IMR-90 (cell line): ENCODE results near the gene SLC9B2. TPM values are rescaled to one million over a fixed set of nuclear protein-coding genes. Genes with fewer than 3 reads are reported as not detected.

Experiments
- ATAC-seq: fragments of 200-7000 bp; cut with Tn5 transposase; 2 replicates; pipeline ENCODE4 v1.9.1; 2020; ENCODE audit warnings: low read depth, mild to moderate bottlenecking, moderate library complexity
- BruUV-seq: library from RNA; stranded (reverse); fragments of 400-500 nt; replicated peaks from 2 replicates; lab custom pipeline; 2021; lab: Mats Ljungman, UMichigan
- CTCF ChIA-PET: fragments of 300-600 bp; formaldehyde crosslinking; extraction: SDS; loops from one replicate; lab custom pipeline; 2021; ENCODE audit warnings: antibody characterized with exemption; lab: Yijun Ruan, JAX
- POLR2A ChIA-PET: fragments of 300-600 bp; sonication (Branson Sonifier 250); formaldehyde crosslinking; loops from one replicate; lab custom pipeline; 2022; ENCODE audit warnings: antibody characterized with exemption; ENCODE audit not compliant: unreplicated experiment; lab: Charles Lee
- DNase-seq: peaks from one replicate; pipeline ENCODE4 v3.0.0; 2013
- H2AFZ ChIP-seq: replicated peaks from 2 replicates; pipeline ENCODE3; 2013; ENCODE audit warnings: low read length, mild to moderate bottlenecking; ENCODE audit not compliant: poor library complexity
- H2AK5ac ChIP-seq: 2 replicates; pipeline ENCODE4 v1.6.1; 2013; ENCODE audit warnings: low read depth, low read length, inconsistent platforms
- H2AK9ac ChIP-seq: replicated peaks from 2 replicates; pipeline ENCODE3; 2013; ENCODE audit warnings: mild to moderate bottlenecking, low read depth, low read length, moderate library complexity; ENCODE audit not compliant: poor library complexity
- H2BK120ac ChIP-seq: 2 replicates; pipeline ENCODE4 v1.6.1; 2013; ENCODE audit warnings: low read depth, low read length, inconsistent platforms
- H2BK15ac ChIP-seq: 3 replicates; pipeline ENCODE4 v1.6.1; 2013; ENCODE audit warnings: low read depth, low read length, inconsistent platforms
- H2BK20ac ChIP-seq: 2 replicates; pipeline ENCODE4 v1.6.1; 2013; ENCODE audit warnings: low read depth, mild to moderate bottlenecking, inconsistent platforms, low read length, moderate library complexity
- H2BK5ac ChIP-seq: 2 replicates; pipeline ENCODE4 v1.6.1; 2013; ENCODE audit warnings: mild to moderate bottlenecking, low read depth, low read length, inconsistent platforms; ENCODE audit not compliant: poor library complexity, severe bottlenecking
- H3K14ac ChIP-seq: replicated peaks from 2 replicates; pipeline ENCODE4 v1.6.1; 2013; ENCODE audit warnings: low read depth, low read length, inconsistent platforms
- H3K18ac ChIP-seq: 2 replicates; pipeline ENCODE4 v1.6.1; 2013; ENCODE audit warnings: low read depth, low read length, control low read depth
- H3K23ac ChIP-seq: 2 replicates; pipeline ENCODE4 v1.6.1; 2013; ENCODE audit warnings: low read depth, low read length, inconsistent platforms
- H3K27ac ChIP-seq: 2 replicates; pipeline ENCODE4 v1.5.1; 2013; ENCODE audit warnings: mild to moderate bottlenecking, control low read depth, low read length; ENCODE audit not compliant: insufficient read depth
- H3K27me3 ChIP-seq: 2 replicates; pipeline ENCODE4 v1.6.1; 2013; ENCODE audit warnings: low read length; ENCODE audit not compliant: control insufficient read depth, insufficient read depth
- H3K36me3 ChIP-seq: 2 replicates; pipeline ENCODE4 v1.6.1; 2013; ENCODE audit warnings: low read length, mixed read lengths; ENCODE audit not compliant: control insufficient read depth, insufficient read depth
- H3K4ac ChIP-seq: 2 replicates; pipeline ENCODE4 v1.6.1; 2013; ENCODE audit warnings: low read depth, low read length, inconsistent platforms
- H3K4me1 ChIP-seq: 2 replicates; pipeline ENCODE4 v1.6.1; 2013; ENCODE audit warnings: low read length, mixed read lengths; ENCODE audit not compliant: control insufficient read depth, insufficient read depth
- H3K4me2 ChIP-seq: 2 replicates; pipeline ENCODE4 v1.6.1; 2013; ENCODE audit warnings: low read depth, mild to moderate bottlenecking, control low read depth, low read length, moderate library complexity
- H3K4me3 ChIP-seq: 2 replicates; pipeline ENCODE4 v1.5.1; 2013; ENCODE audit warnings: low read depth, mild to moderate bottlenecking, control low read depth, low read length, moderate library complexity; ENCODE audit not compliant: insufficient read depth
- H3K56ac ChIP-seq: 2 replicates; pipeline ENCODE4 v1.6.1; 2013; ENCODE audit warnings: low read length, inconsistent platforms; ENCODE audit not compliant: insufficient read depth; ENCODE audit errors: extremely low read depth
- H3K79me1 ChIP-seq, 2 experiments: 2 replicates each; pipeline ENCODE4 v1.6.1; 2013; ENCODE audit warnings: low read length in 2 of 2, inconsistent platforms in 1 of 2, low read depth in 1 of 2
- H3K9ac ChIP-seq: 2 replicates; pipeline ENCODE4 v1.6.1; 2013; ENCODE audit warnings: low read depth, low read length, control low read depth
- H3K9me1 ChIP-seq: 2 replicates; pipeline ENCODE4 v1.6.1; 2013; ENCODE audit warnings: low read length, inconsistent platforms; ENCODE audit not compliant: insufficient read depth
- H3K9me3 ChIP-seq: 2 replicates; pipeline ENCODE4 v1.6.1; 2013; ENCODE audit warnings: low read length; ENCODE audit not compliant: control insufficient read depth, insufficient read depth
- H4K20me1 ChIP-seq: 2 replicates; pipeline ENCODE4 v1.6.1; 2013; ENCODE audit warnings: low read length, inconsistent platforms; ENCODE audit not compliant: insufficient read depth
- H4K5ac ChIP-seq: 2 replicates; pipeline ENCODE4 v1.6.1; 2013; ENCODE audit warnings: mild to moderate bottlenecking, low read depth, low read length, control low read depth
- H4K8ac ChIP-seq, 2 experiments: 2 replicates each; pipeline ENCODE4 v1.6.1; 2013; ENCODE audit warnings: low read depth in 2 of 2, low read length in 2 of 2, control low read depth in 1 of 2, inconsistent platforms in 1 of 2
- H4K91ac ChIP-seq: 2 replicates; pipeline ENCODE4 v1.6.1; 2013; ENCODE audit warnings: low read depth, low read length, inconsistent platforms; ENCODE audit not compliant: insufficient read depth
- CHD1 ChIP-seq: IDR thresholded peaks from 2 replicates; pipeline ENCODE4 v1.6.1; 2012; ENCODE audit warnings: low read depth, low read length, improper control_type of control experiment
- MAZ ChIP-seq: IDR thresholded peaks from 2 replicates; pipeline ENCODE4 v1.6.1; 2012; ENCODE audit warnings: low read depth, mild to moderate bottlenecking, low read length, improper control_type of control experiment, moderate library complexity, borderline replicate concordance
- MXI1 ChIP-seq: IDR thresholded peaks from 2 replicates; pipeline ENCODE4 v1.6.1; 2012; ENCODE audit warnings: low read depth, mild to moderate bottlenecking, low read length, moderate library complexity, borderline replicate concordance
- NFE2L2 ChIP-seq: fragments of 150-350 bp; IDR thresholded peaks from 2 replicates; pipeline ENCODE4 v1.6.1; 2016; ENCODE audit warnings: low read depth, mild to moderate bottlenecking, low read length
- RCOR1 ChIP-seq: IDR thresholded peaks from 2 replicates; pipeline ENCODE4 v1.6.1; 2012; ENCODE audit warnings: mild to moderate bottlenecking, low read length, improper control_type of control experiment; ENCODE audit not compliant: insufficient replicate concordance
- WGBS, 2 experiments: methylation state at CpG; one replicate each; pipeline versions ENCODE4 v1.1.5 to v1.1.7; 2013; ENCODE audit warnings: missing lambda C conversion rate in 2 of 2; ENCODE audit not compliant: insufficient read length in 1 of 2; ENCODE audit errors: extremely low coverage in 2 of 2; 5-methylcytosine and 5-hydroxymethylcytosine counted together
- dilution Hi-C: fragments of 300-500 bp; cut with HindIII; formaldehyde crosslinking; loops from one replicate; pipeline ENCODE4 v1.14.3; 2018; ENCODE audit warnings: low sequenced_read_pairs; ENCODE audit not compliant: unreplicated experiment
- in situ Hi-C: fragments of 300-500 bp; cut with MboI; formaldehyde crosslinking; loops from 3 replicates; pipeline ENCODE4 v1.14.3; 2019; ENCODE audit warnings: low sequenced_read_pairs, inconsistent platforms, mixed read lengths
- intact Hi-C: fragments of 100-400 bp; cut with micrococcal nuclease; formaldehyde crosslinking; loops from 2 replicates; pipeline ENCODE4 v1.10.0; 2022
- polyA plus RNA-seq, 3 experiments: library from polyadenylated mRNA; depleted of rRNA; stranded (reverse); fragments of >200 nt; gene quantifications; 2 replicates each; pipeline ENCODE4 v1.2.3, GENCODE V29; 2012; ENCODE audit warnings: low replicate concordance in 1 of 3
- total RNA-seq: library from RNA; depleted of rRNA; stranded (reverse); fragments of >200 nt; gene quantifications from 2 replicates; pipeline ENCODE4 v1.2.3, GENCODE V29; 2012
- TF ChIP-seq, protein P1 (sequence below): fragments of 150-350 bp; IDR thresholded peaks from 2 replicates; pipeline ENCODE4 v1.6.1; 2017; ENCODE audit warnings: mild to moderate bottlenecking, antibody characterized with exemption, low read length, low read depth

The SLC9B2 gene
- total and polyA plus RNA-seq, 2 of the 4 experiments (the other 2 are of a cell fraction), result 5.7 to 9.0 TPM

DNA sequence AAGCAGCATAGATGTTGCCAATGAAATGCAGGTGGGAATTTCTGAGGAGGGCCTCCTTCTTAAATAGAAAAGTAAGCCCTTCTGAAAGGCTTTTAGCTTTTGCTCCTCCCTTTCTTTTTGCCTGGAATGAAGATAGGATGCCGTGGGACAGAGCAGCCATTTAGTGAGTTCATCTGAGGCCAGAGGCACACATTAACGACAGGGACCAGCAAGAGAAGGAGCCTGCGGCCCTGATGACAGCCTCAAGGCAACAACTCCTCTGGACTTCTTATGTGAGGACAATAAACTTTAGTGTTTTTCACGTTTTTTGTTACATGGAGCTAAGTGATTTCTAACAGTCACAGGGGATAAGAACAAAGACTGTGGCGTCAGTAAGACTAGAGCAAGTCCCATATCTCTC, 24.1 kb upstream of the SLC9B2 start:
- TF ChIP-seq CHD1 (no peak), NFE2L2 (no peak), RCOR1 (no peak), MAZ (no peak), MXI1 (no peak)
- TF ChIP-seq, protein P1, sequence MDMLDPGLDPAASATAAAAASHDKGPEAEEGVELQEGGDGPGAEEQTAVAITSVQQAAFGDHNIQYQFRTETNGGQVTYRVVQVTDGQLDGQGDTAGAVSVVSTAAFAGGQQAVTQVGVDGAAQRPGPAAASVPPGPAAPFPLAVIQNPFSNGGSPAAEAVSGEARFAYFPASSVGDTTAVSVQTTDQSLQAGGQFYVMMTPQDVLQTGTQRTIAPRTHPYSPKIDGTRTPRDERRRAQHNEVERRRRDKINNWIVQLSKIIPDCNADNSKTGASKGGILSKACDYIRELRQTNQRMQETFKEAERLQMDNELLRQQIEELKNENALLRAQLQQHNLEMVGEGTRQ, result no peak
- no peak overlapping the region for H3K27ac ChIP-seq
- H3K4ac ChIP-seq, result no peak overlapping the region
- H2BK20ac ChIP-seq, result no peak overlapping the region
- no peak overlapping the region for H2BK120ac ChIP-seq
- H3K4me3 ChIP-seq, result no peak overlapping the region
- H3K9ac ChIP-seq, result no peak overlapping the region
- no peak overlapping the region for H3K18ac ChIP-seq
- ChIA-PET POLR2A (no interaction called here), CTCF (no interaction called here)
- no peak overlapping the region for H2AK5ac ChIP-seq
- H3K14ac ChIP-seq, result no peak overlapping the region
- H2AFZ ChIP-seq, result no peak overlapping the region
- ATAC-seq (no peak), DNase-seq (no peak)
- H2BK15ac ChIP-seq, result no peak overlapping the region
- H4K91ac ChIP-seq, result no peak overlapping the region
- H4K8ac ChIP-seq, result no peak overlapping the region
- H2AK9ac ChIP-seq, result no peak overlapping the region
- H3K9me1 ChIP-seq, result peaks cover 4% of the 10 kb centered on the region
- no peak overlapping the region for H4K5ac ChIP-seq
- in situ Hi-C loops (no loop called here), intact Hi-C loops (no loop called here), dilution Hi-C loops (no loop called here)
- BruUV-seq, result no TSS peak
- H3K23ac ChIP-seq, result no peak overlapping the region
- H3K9me3 ChIP-seq, result no peaks in the 10 kb centered on the region
- H2BK5ac ChIP-seq, result no peak overlapping the region
- no peaks in the 10 kb centered on the region for H3K27me3 ChIP-seq
- peaks cover 15 to 25% of the 10 kb centered on the region in 2 experiments for H3K79me1 ChIP-seq
- no peak overlapping the region for H3K56ac ChIP-seq
- peaks cover 7% of the 10 kb centered on the region for H3K4me1 ChIP-seq
- no peaks in the 10 kb centered on the region for H4K20me1 ChIP-seq
- H3K36me3 ChIP-seq, result peaks cover 2% of the 10 kb centered on the region; the same call in 1 of the 2 replicates
- H3K4me2 ChIP-seq, result no peak overlapping the region
- WGBS, 2 experiments, result no CpG with 5 or more reads among the region's 5 CpGs
